Coronary artery (tissue), 2 donors: ENCODE data around the gene TRAPPC11.

Source experiments
- DNase-seq: peaks from one replicate; pipeline ENCODE4 v3.0.0-alpha.2; 2017; ENCODE audit warnings: low spot score
- H3K27ac ChIP-seq, 2 donors: fragments of 200-600 bp; sonication (generic); one replicate each; pipeline ENCODE4 v1.5.1; 2016 to 2019
- H3K4me3 ChIP-seq: fragments of 200-600 bp; sonication (generic); 2 replicates; pipeline ENCODE4 v1.5.1; 2016; ENCODE audit warnings: mild to moderate bottlenecking, moderate library complexity
- TF ChIP-seq, protein P1 (sequence below): fragments of 200-600 bp; sonication (generic); IDR thresholded peaks from one replicate; pipeline ENCODE4 v1.5.1; 2019; ENCODE audit warnings: antibody characterized with exemption

TRAPPC11 gene

GRCh38 chr4:183738081-183738673, 79.1 kb downstream of the TRAPPC11 start:
- H3K27ac ChIP-seq, result no peak overlapping the region
- TF ChIP-seq, protein P1, sequence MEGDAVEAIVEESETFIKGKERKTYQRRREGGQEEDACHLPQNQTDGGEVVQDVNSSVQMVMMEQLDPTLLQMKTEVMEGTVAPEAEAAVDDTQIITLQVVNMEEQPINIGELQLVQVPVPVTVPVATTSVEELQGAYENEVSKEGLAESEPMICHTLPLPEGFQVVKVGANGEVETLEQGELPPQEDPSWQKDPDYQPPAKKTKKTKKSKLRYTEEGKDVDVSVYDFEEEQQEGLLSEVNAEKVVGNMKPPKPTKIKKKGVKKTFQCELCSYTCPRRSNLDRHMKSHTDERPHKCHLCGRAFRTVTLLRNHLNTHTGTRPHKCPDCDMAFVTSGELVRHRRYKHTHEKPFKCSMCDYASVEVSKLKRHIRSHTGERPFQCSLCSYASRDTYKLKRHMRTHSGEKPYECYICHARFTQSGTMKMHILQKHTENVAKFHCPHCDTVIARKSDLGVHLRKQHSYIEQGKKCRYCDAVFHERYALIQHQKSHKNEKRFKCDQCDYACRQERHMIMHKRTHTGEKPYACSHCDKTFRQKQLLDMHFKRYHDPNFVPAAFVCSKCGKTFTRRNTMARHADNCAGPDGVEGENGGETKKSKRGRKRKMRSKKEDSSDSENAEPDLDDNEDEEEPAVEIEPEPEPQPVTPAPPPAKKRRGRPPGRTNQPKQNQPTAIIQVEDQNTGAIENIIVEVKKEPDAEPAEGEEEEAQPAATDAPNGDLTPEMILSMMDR, result no peak

GRCh38 chr4:183738961-183739360, 79.9 kb downstream of the TRAPPC11 start:
- Histone ChIP-seq H3K4me3 (no peak overlapping the region), H3K27ac (no peak overlapping the region)
- TF ChIP-seq, protein P1, result no peak
- no peak for DNase-seq

More at GRCh38 chr4:183738081-183738673, 79.1 kb downstream of the TRAPPC11 start:
- DNase-seq, result no peak
- H3K4me3 ChIP-seq, result no peak overlapping the region

DNA sequence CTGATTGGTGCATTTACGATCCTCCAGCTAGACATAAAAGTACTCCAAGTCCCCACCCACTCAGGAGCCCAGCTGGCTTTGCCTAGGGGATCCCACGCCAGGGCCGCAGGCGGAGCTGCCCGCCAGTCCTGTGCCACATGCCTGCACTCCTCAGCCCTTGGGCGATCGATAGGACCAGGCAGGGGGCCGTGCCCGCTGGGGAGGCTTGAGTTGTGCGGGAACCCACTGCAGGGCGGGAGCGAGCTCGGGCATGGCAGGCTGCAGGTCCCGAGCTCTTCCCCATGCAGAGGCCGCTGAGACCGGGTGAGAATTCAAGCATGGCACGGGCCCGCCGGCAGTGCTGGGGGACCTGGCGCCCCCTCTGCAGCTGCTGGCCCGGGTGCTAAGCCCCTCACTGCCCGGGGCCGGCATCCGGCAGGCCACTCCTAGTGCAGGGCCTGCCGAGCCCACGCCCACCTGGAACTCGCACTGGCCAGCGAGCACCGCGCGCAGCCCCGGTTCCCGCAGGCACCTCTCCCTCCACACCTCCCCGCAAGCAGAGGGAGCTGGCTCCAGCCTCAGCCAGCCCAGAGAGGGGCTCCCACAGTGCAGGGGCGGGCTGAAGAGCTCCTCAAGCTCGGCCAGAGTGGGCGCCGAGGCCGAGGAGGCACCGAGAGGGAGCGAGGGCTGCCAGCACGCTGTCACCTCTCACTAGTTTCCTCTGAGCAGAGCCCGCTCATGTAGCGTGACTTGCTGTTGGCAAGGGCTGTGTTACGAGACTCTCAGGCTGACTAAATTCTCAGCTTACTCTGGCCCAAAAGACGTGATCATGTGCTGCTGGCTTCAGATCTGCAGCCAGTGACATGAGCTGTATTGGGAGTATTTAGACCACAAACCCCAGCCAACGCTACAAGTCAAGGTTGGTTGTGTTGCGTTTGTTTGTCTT, 87.5 kb downstream of the TRAPPC11 start:
- TF ChIP-seq, protein P1, result no peak
- H3K27ac ChIP-seq, result no peak overlapping the region
- H3K4me3 ChIP-seq, result no peak overlapping the region
- no peak for DNase-seq

DNA sequence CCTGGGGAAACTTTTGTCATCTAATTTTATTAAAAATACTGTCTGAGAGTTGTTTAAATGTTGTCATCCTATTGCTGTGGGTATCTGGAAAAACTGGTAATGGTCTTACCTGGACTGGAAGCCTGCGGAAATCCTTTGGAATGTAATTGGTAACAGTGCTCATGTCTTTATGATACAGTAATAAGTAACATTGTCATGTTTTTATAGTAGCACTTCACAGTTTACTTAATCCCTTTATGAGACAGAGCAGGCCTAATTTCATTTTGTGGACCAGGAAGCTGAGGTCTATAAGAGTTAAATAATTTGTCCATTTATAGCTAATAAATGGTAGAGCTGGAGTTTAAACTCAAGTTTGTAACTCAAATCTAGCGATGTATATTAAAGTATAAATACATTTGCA, 88.3 kb downstream of the TRAPPC11 start:
- no peak for DNase-seq
- Histone ChIP-seq H3K27ac (no peak overlapping the region), H3K4me3 (no peak overlapping the region)
- TF ChIP-seq, protein P1, result no peak

DNA sequence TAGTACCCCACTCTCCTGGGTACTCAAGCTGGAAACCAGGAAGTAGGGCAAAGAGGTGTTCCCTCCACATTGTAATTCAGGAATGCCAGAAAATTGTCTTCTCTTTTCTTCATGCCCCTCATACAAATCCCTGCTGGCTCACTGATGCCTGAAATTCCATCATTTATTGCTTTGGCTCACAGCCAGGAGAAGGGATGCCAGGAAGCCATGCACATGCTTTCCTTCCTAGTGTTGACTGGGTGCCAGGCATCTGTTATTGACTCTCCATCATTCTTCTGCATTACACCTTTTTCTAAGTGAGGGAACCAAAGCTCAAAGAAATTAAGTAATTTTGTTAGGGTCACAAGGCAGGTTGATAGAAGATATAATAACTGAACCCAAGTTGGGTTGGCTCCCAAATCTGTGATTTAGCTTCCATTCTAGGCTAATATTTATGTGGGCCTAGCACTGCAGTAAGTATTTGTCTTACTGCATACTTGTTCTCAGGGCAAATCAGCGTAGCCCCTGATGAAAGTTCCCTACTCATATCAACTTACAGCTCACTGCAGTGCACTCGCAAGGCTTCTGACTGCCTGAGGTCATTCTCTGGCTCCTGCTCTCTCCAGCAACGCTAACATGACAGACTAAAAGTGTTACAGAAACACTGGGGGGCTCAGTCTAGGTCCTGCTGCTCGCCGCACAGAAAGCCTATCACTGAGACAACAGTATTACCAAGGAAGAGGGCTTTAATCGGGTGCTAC, 89.0 kb downstream of the TRAPPC11 start:
- DNase-seq, result no peak
- H3K27ac ChIP-seq, result no peak overlapping the region
- no peak overlapping the region for H3K4me3 ChIP-seq
- TF ChIP-seq, protein P1, result no peak

DNA sequence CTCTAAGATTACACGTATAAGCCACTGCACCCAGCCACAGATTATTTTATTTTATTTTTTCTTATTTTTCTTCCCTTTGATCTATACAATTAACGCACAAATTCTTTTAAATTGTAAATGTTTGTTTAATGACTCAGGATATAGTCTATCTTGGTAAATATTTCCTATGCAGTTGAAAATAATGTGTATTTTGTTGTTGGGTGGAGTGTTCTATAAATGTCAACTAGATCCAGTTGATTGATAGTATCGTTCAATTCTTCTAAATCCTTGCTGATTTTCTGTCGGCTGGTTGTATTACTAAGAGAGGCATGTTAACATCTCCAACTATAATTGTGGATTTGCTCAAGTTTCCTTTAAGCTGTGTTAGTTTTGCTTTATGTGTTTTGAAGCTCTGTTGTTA, 92.0 kb downstream of the TRAPPC11 start:
- TF ChIP-seq, protein P1, result no peak
- Histone ChIP-seq H3K4me3 (no peak overlapping the region), H3K27ac (no peak overlapping the region)
- no peak for DNase-seq
